B cell (primary cell): ENCODE measurements around the gene CACNA2D1.

Experiments
- EZH2 ChIP-seq: IDR thresholded peaks from 2 replicates; pipeline ENCODE4 v1.6.1; 2012; ENCODE audit warnings: borderline replicate concordance, low read depth, mild to moderate bottlenecking, moderate library complexity, low read length; ENCODE audit not compliant: insufficient read depth, poor library complexity, severe bottlenecking
- TF ChIP-seq, protein P1 (sequence below): fragments of 200-600 bp; IDR thresholded peaks from one replicate; pipeline ENCODE4 v1.8.0; 2022; ENCODE audit warnings: antibody characterized with exemption, mild to moderate bottlenecking

DNA sequence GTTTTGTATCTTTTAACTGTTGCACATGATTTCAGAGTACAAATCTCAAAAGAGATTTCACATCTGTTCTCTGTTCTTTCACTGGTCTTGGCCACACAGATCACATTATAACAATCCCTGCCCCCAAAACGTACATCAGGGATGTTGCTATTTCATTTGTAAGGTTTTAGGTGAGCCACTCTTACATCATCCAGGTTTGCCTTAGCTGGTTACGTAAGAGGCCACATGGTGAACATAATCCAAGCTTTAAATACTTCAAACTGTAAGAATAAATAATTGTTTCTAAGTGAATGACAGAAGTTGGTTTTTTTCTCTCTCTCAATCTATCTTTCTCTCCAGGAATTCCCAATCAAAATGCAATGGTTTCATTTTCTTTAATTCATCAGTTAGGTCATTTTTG lies 427.8 kb downstream of the CACNA2D1 start:
- TF ChIP-seq, protein P1, sequence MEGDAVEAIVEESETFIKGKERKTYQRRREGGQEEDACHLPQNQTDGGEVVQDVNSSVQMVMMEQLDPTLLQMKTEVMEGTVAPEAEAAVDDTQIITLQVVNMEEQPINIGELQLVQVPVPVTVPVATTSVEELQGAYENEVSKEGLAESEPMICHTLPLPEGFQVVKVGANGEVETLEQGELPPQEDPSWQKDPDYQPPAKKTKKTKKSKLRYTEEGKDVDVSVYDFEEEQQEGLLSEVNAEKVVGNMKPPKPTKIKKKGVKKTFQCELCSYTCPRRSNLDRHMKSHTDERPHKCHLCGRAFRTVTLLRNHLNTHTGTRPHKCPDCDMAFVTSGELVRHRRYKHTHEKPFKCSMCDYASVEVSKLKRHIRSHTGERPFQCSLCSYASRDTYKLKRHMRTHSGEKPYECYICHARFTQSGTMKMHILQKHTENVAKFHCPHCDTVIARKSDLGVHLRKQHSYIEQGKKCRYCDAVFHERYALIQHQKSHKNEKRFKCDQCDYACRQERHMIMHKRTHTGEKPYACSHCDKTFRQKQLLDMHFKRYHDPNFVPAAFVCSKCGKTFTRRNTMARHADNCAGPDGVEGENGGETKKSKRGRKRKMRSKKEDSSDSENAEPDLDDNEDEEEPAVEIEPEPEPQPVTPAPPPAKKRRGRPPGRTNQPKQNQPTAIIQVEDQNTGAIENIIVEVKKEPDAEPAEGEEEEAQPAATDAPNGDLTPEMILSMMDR = no peak
- TF ChIP-seq EZH2 = no peak
